ENCODE data around the gene GMPPA.

The GMPPA gene

GRCh38 chr2:219477179-219477578, 21.5 kb upstream of the GMPPA start:
- POLR2A ChIA-PET = no interaction called here

GRCh38 chr2:219477815-219478214, 20.9 kb upstream of the GMPPA start:
- CTCF ChIA-PET = interaction anchor here (1.2 to 10.1 kb wide), 4 partner anchors 11 to 75 kb away, joined by 3 to 77 read pairs (median 22); a partner anchor contains a TSS
- no peak for TF ChIP-seq CTCF (IDR thresholded peaks at IDR 0.05; ENCODE audit: control extremely low read depth, extremely low read depth, low read depth, missing control alignments)
- POLR2A ChIA-PET = no interaction called here

More at GRCh38 chr2:219477179-219477578, 21.5 kb upstream of the GMPPA start:
- CTCF ChIA-PET = interaction anchor here (0.9 to 10.1 kb wide), 8 partner anchors 9 to 212 kb away, joined by 3 to 77 read pairs (median 4); a partner anchor contains a TSS
- DNase-seq (ENCODE audit: extremely low spot score) = no peak
- no peak for TF ChIP-seq CTCF (IDR thresholded peaks at IDR 0.05; ENCODE audit: control extremely low read depth, extremely low read depth, low read depth, missing control alignments)

GRCh38 chr2:219478916-219479315, 19.8 kb upstream of the GMPPA start:
- POLR2A ChIA-PET = no interaction called here
- no peak for TF ChIP-seq CTCF (IDR thresholded peaks at IDR 0.05; ENCODE audit: control extremely low read depth, extremely low read depth, low read depth, missing control alignments)
- no peak for DNase-seq (ENCODE audit: extremely low spot score)
- CTCF ChIA-PET = interaction anchor here (1.2 to 10.1 kb wide), 3 partner anchors 16 to 76 kb away, joined by 3 to 77 read pairs (median 40); a partner anchor contains a TSS

More at GRCh38 chr2:219477815-219478214, 20.9 kb upstream of the GMPPA start:
- DNase-seq (ENCODE audit: extremely low spot score) = no peak

GRCh38 chr2:219480004-219480403, 18.7 kb upstream of the GMPPA start:
- no peak for DNase-seq (ENCODE audit: extremely low spot score)
- no peak for TF ChIP-seq CTCF (IDR thresholded peaks at IDR 0.05; ENCODE audit: control extremely low read depth, extremely low read depth, low read depth, missing control alignments)
- CTCF ChIA-PET = no interaction called here
- POLR2A ChIA-PET = no interaction called here

- ChIA-PET POLR2A (no interaction called here), CTCF (interaction anchor here (0.8 to 2.5 kb wide), 12 partner anchors 9 to 187 kb away, joined by 3 to 20 read pairs (median 5); partner anchors contain the start of gene GMPPA)
- TF ChIP-seq CTCF (IDR thresholded peaks at IDR 0.05; ENCODE audit: control extremely low read depth, extremely low read depth, low read depth, missing control alignments) = no peak
- no peak for DNase-seq (ENCODE audit: extremely low spot score)
Measured at GRCh38 chr2:219482674-219483405, 15.9 kb upstream of the GMPPA start.

- POLR2A ChIA-PET = no interaction called here
- DNase-seq (ENCODE audit: extremely low spot score) = no peak
- CTCF ChIA-PET = interaction anchor here (0.8 to 18.5 kb wide), 9 partner anchors 8 to 188 kb away, joined by 3 to 325 read pairs (median 5); a partner anchor contains a TSS
- TF ChIP-seq CTCF (IDR thresholded peaks at IDR 0.05; ENCODE audit: control extremely low read depth, extremely low read depth, low read depth, missing control alignments) = no peak
Measured at GRCh38 chr2:219483451-219484342, 15.0 kb upstream of the GMPPA start.

All from GM10248 (cell line).